Measurements from ENCODE around the gene NPIPB2. TPM values are rescaled to one million over a fixed set of nuclear protein-coding genes. Genes with fewer than 3 reads are reported as not detected.

The NPIPB2 gene
- total RNA-seq, 3 donors from 2014 or later, result 11.1 to 17.6 (median 15.3) TPM

GRCh38 chr16:11884035-11884434 lies 57.8 kb downstream of the NPIPB2 start:
- no peak for ATAC-seq
- H3K4me1 ChIP-seq (ENCODE audit: low read depth), result no peaks in the 10 kb centered on the region
- DNase-seq, result no peak
- H3K9me3 ChIP-seq, result no peaks in the 10 kb centered on the region
- H3K4me3 ChIP-seq, result no peak overlapping the region
- peaks cover 16% of the 10 kb centered on the region for H3K36me3 ChIP-seq (ENCODE audit: low read depth)
- no peak for TF ChIP-seq CTCF (IDR thresholded peaks at IDR 0.05)
- intact Hi-C loops (cut with DNase I, micrococcal nuclease), result no loop called here

GRCh38 chr16:11880007-11880406 lies 61.8 kb downstream of the NPIPB2 start:
- Histone ChIP-seq H3K4me3 (no peak overlapping the region), H3K36me3 (ENCODE audit: low read depth) (peaks cover 12% of the 10 kb centered on the region), H3K4me1 (ENCODE audit: low read depth) (no peaks in the 10 kb centered on the region), H3K9me3 (no peaks in the 10 kb centered on the region)
- intact Hi-C loops (cut with DNase I, micrococcal nuclease), result no loop called here
- DNase-seq (no peak), ATAC-seq (no peak)
- no peak for TF ChIP-seq CTCF (IDR thresholded peaks at IDR 0.05)

- no peak for ATAC-seq
- no peak for DNase-seq
- Histone ChIP-seq H3K4me1 (ENCODE audit: low read depth) (no peaks in the 10 kb centered on the region), H3K36me3 (ENCODE audit: low read depth) (peaks cover 12% of the 10 kb centered on the region), H3K9me3 (no peaks in the 10 kb centered on the region), H3K4me3 (no peak overlapping the region)
- intact Hi-C loops (cut with DNase I, micrococcal nuclease), result no loop called here
- no peak for TF ChIP-seq CTCF (IDR thresholded peaks at IDR 0.05)
Observed at GRCh38 chr16:11877374-11877773, 64.5 kb downstream of the NPIPB2 start.

Other genes with a start within 250 kb of the NPIPB2 start
- 10 to 100 TPM; 52.3 to 71.9 (median 60.3) TPM for gene TXNDC11, start 199.2 kb downstream of the NPIPB2 start, total RNA-seq
- gene ZC3H7A, start 144.8 kb downstream of the NPIPB2 start, total RNA-seq, result 10 to 100 TPM; 42.4 to 61.2 (median 59.0) TPM
- gene RSL1D1, start 90.5 kb downstream of the NPIPB2 start, total RNA-seq, result 100 to 1,000 TPM in 1 of 3 donors, 10 to 100 TPM in 2; 81.9 to 116 (median 82.0) TPM
- 100 to 1,000 TPM in 2 of 3 donors, 10 to 100 TPM in 1; 99.0 to 119 (median 113) TPM for gene GSPT1, start 26.1 kb downstream of the NPIPB2 start, total RNA-seq
- 1 to 10 TPM; 1.2 to 3.3 (median 2.1) TPM for gene TNFRSF17, start 23.2 kb upstream of the NPIPB2 start, total RNA-seq
- 10 to 100 TPM; 21.0 to 32.2 (median 21.9) TPM for gene SNX29, start 34.7 kb upstream of the NPIPB2 start, total RNA-seq